ENCODE data around the gene ARAP2. TPM values are rescaled to one million over a fixed set of nuclear protein-coding genes. Genes with fewer than 3 reads are reported as not detected.

The ARAP2 gene
- 100 to 1,000 TPM in 2 of 7 donors, 10 to 100 TPM in 5; 51.9 to 161 (median 71.6) TPM for total RNA-seq
- polyA plus RNA-seq = 1 to 10 TPM; 6.8 to 9.5 (median 7.7) TPM
- long read RNA-seq, donor 1 = 0 reads
- long read RNA-seq, donor 2 = 0 reads

GRCh38 chr4:36244257-36245082 is at the start of gene ARAP2:
Gene ARAP2 (minus strand): TSS chr4:36244514. CDS start chr4:36229486, 15,028 bp downstream.
- Histone ChIP-seq H3K9me3 (no peaks in the 10 kb centered on the region), H3K27ac (peak within 1 kb of the TSS; percentile 94 to 98 (median 98)), H3K4me1 (peaks cover 14 to 60% (median 41%) of the 10 kb centered on the region in 6 donors), H3K27me3 (replicated peaks in 1 of 7) (no peaks in the 10 kb centered on the region), H3K4me3 (peak within 1 kb of the TSS; percentile 64 to 79 (median 70)), H3K36me3 (no peaks in the 10 kb centered on the region)
- intact Hi-C loops (cut with DNase I; ENCODE audit: low total_unique reads) = no loop called here
- TF ChIP-seq POLR2A (IDR thresholded peaks at IDR 0.05) (peak in 2 of 3 donors; percentile 12 to 46), POLR2AphosphoS5 (IDR thresholded peaks at IDR 0.05) (peak; percentile 76 to 85 (median 85))
- TF ChIP-seq, protein P1, sequence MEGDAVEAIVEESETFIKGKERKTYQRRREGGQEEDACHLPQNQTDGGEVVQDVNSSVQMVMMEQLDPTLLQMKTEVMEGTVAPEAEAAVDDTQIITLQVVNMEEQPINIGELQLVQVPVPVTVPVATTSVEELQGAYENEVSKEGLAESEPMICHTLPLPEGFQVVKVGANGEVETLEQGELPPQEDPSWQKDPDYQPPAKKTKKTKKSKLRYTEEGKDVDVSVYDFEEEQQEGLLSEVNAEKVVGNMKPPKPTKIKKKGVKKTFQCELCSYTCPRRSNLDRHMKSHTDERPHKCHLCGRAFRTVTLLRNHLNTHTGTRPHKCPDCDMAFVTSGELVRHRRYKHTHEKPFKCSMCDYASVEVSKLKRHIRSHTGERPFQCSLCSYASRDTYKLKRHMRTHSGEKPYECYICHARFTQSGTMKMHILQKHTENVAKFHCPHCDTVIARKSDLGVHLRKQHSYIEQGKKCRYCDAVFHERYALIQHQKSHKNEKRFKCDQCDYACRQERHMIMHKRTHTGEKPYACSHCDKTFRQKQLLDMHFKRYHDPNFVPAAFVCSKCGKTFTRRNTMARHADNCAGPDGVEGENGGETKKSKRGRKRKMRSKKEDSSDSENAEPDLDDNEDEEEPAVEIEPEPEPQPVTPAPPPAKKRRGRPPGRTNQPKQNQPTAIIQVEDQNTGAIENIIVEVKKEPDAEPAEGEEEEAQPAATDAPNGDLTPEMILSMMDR (IDR thresholded peaks at IDR 0.05 in 8 of 11, conservative IDR thresholded peaks at IDR 0.05 in 3 of 11) = peak in 1 of 11 experiments; percentile 12
- DNase-seq = peak; percentile 96
- 1 to 2% (median 2%) methylated on average over 28 to 81 of the region's 81 CpGs for WGBS, 5 donors

- peaks cover 0 to 20% (median 2%) of the 10 kb centered on the region in 6 donors for H3K4me1 ChIP-seq
- intact Hi-C loops (cut with DNase I; ENCODE audit: low total_unique reads) = no loop called here
Measured at GRCh38 chr4:36292556-36293188, 48.4 kb upstream of the ARAP2 start.

GRCh38 chr4:36290641-36291040 is 46.3 kb upstream of the ARAP2 start:
- TF ChIP-seq, protein P1 (IDR thresholded peaks at IDR 0.05 in 8 of 11, conservative IDR thresholded peaks at IDR 0.05 in 3 of 11) = no peak
- TF ChIP-seq POLR2A (IDR thresholded peaks at IDR 0.05) (no peak), POLR2AphosphoS5 (IDR thresholded peaks at IDR 0.05) (no peak)
- Histone ChIP-seq H3K4me3 (no peak overlapping the region), H3K27me3 (replicated peaks in 1 of 7) (no peaks in the 10 kb centered on the region), H3K4me1 (peaks cover 0 to 24% (median 4%) of the 10 kb centered on the region in 6 donors), H3K36me3 (no peaks in the 10 kb centered on the region), H3K9me3 (no peaks in the 10 kb centered on the region), H3K27ac (no peak overlapping the region)
- WGBS, 5 donors = 91 to 96% (median 94%) methylated on average over 2 of the region's 2 CpGs
- DNase-seq = no peak
- intact Hi-C loops (cut with DNase I; ENCODE audit: low total_unique reads) = no loop called here

More at GRCh38 chr4:36292556-36293188, 48.4 kb upstream of the ARAP2 start:
- Histone ChIP-seq H3K9me3 (no peaks in the 10 kb centered on the region), H3K4me3 (no peak overlapping the region), H3K27me3 (replicated peaks in 1 of 7) (no peaks in the 10 kb centered on the region), H3K36me3 (no peaks in the 10 kb centered on the region), H3K27ac (no peak overlapping the region)
- 72 to 84% (median 81%) methylated on average over 7 of the region's 7 CpGs for WGBS, 5 donors
- TF ChIP-seq POLR2AphosphoS5 (IDR thresholded peaks at IDR 0.05) (no peak), POLR2A (IDR thresholded peaks at IDR 0.05) (no peak)
- TF ChIP-seq, protein P1 (IDR thresholded peaks at IDR 0.05 in 8 of 11, conservative IDR thresholded peaks at IDR 0.05 in 3 of 11) = no peak
- no peak for DNase-seq

All from spleen (tissue), 13 donors.